SK-N-SH (cell line): ENCODE results near the gene SFI1. TPM values are rescaled to one million over a fixed set of nuclear protein-coding genes. Genes with fewer than 3 reads are reported as not detected.

Experiments
- CTCF ChIA-PET: fragments of 300-600, 350-600 bp; formaldehyde crosslinking; extraction: SDS; loops from one replicate; lab custom pipeline; 2021; lab: Yijun Ruan, JAX
- POLR2A ChIA-PET: fragments of 350-600 bp; sonication (Branson Sonifier 250); formaldehyde crosslinking; extraction: SDS; loops from one replicate; lab custom pipeline; 2020; ENCODE audit warnings: antibody characterized with exemption, inconsistent platforms; lab: Yijun Ruan, JAX
- DNase-seq: peaks from one replicate; pipeline ENCODE4 v3.0.0; 2012
- H2AFZ ChIP-seq: fragments of 200-600 bp; sonication (generic); 2 replicates; pipeline ENCODE4 v1.8.1; 2016; ENCODE audit warnings: antibody characterized with exemption, mild to moderate bottlenecking, low read depth
- H3F3A ChIP-seq: fragments of 200-600 bp; sonication (generic); replicated peaks from 2 replicates; pipeline ENCODE3; 2016; ENCODE audit warnings: antibody characterized with exemption, mild to moderate bottlenecking; ENCODE audit not compliant: insufficient read depth
- H3K27ac ChIP-seq, 2 experiments: fragments of 200-500 bp in 1 of 2; fragments of 200-600 bp in 1 of 2; sonication (Bioruptor generic) in 1 of 2; sonication (generic), shearing (Covaris generic) in 1 of 2; 2 replicates each; pipeline versions ENCODE4 v1.5.1 to v1.6.1; 2014 to 2016; ENCODE audit warnings: low read depth in 2 of 2, inconsistent platforms in 1 of 2, low read length in 1 of 2, mild to moderate bottlenecking in 1 of 2, mixed read lengths in 1 of 2
- H3K27me3 ChIP-seq: fragments of 200-600 bp; sonication (generic), shearing (Covaris generic); 2 replicates; pipeline ENCODE4 v1.6.1; 2016; ENCODE audit warnings: mixed run types; ENCODE audit not compliant: insufficient read depth
- H3K36me3 ChIP-seq, 2 experiments: fragments of 200-500 bp in 1 of 2; fragments of 200-600 bp in 1 of 2; sonication (Bioruptor generic) in 1 of 2; sonication (generic) in 1 of 2; replicated peaks in 1 of 2; 2 replicates each; pipeline versions ENCODE3 to v1.5.1; 2014 to 2016; ENCODE audit warnings: low read length in 1 of 2, mild to moderate bottlenecking in 1 of 2; ENCODE audit not compliant: insufficient read depth in 2 of 2, control insufficient read depth in 1 of 2
- H3K4me1 ChIP-seq, 2 experiments: fragments of 200-500 bp in 1 of 2; fragments of 200-600 bp in 1 of 2; sonication (Bioruptor generic) in 1 of 2; sonication (generic), shearing (Covaris generic) in 1 of 2; 2 replicates each; pipeline versions ENCODE4 v1.5.1 to v1.6.1; 2014 to 2016; ENCODE audit warnings: low read depth in 1 of 2, low read length in 1 of 2, mixed run types in 1 of 2; ENCODE audit not compliant: insufficient read depth in 2 of 2, control insufficient read depth in 1 of 2
- H3K4me2 ChIP-seq: fragments of 200-600 bp; sonication (generic), shearing (Covaris generic); 2 replicates; pipeline ENCODE4 v1.6.1; 2017; ENCODE audit warnings: mixed run types
- H3K4me3 ChIP-seq, 2 experiments: fragments of 200-500 bp in 1 of 2; fragments of 200-600 bp in 1 of 2; sonication (Bioruptor generic) in 1 of 2; sonication (generic), shearing (Covaris generic) in 1 of 2; 2 replicates each; pipeline versions ENCODE4 v1.5.1 to v1.8.1; 2014 to 2016; ENCODE audit warnings: low read depth in 2 of 2, inconsistent platforms in 1 of 2, low read length in 1 of 2, mild to moderate bottlenecking in 1 of 2, mixed read lengths in 1 of 2, moderate library complexity in 1 of 2
- H3K79me2 ChIP-seq: fragments of 200-600 bp; sonication (generic); 2 replicates; pipeline ENCODE4 v1.8.1; 2017; ENCODE audit warnings: mild to moderate bottlenecking; ENCODE audit not compliant: insufficient read depth
- H3K9ac ChIP-seq: fragments of 200-600 bp; sonication (generic); 2 replicates; pipeline ENCODE4 v1.6.1; 2017; ENCODE audit warnings: mixed run types
- H3K9me2 ChIP-seq: fragments of 200-600 bp; sonication (generic); 2 replicates; pipeline ENCODE4 v1.6.1; 2017; ENCODE audit warnings: mixed run types
- H3K9me3 ChIP-seq: fragments of 200-600 bp; sonication (generic); 2 replicates; pipeline ENCODE4 v1.6.1; 2017; ENCODE audit warnings: mixed run types, mild to moderate bottlenecking, moderate library complexity
- H4K20me1 ChIP-seq: fragments of 200-600 bp; sonication (generic); 2 replicates; pipeline ENCODE4 v1.6.1; 2017; ENCODE audit warnings: mild to moderate bottlenecking, mixed run types; ENCODE audit not compliant: insufficient read depth
- CHD2 ChIP-seq: fragments of 150-350 bp; IDR thresholded peaks from 2 replicates; pipeline ENCODE4 v1.6.1; 2018; ENCODE audit warnings: low read length; ENCODE audit not compliant: partially characterized antibody
- CTCF ChIP-seq: fragments of 200-600 bp; sonication (generic); IDR thresholded peaks from 2 replicates; pipeline ENCODE4 v1.6.1; 2017; ENCODE audit warnings: antibody characterized with exemption, mild to moderate bottlenecking, moderate library complexity
- ELF1 ChIP-seq: IDR thresholded peaks from 2 replicates; pipeline ENCODE4 v1.4.0; 2012
- FOSL2 ChIP-seq: IDR thresholded peaks from 2 replicates; pipeline ENCODE4 v1.4.0; 2012; ENCODE audit warnings: low read depth, mild to moderate bottlenecking, moderate library complexity, borderline replicate concordance
- FOXM1 ChIP-seq: IDR thresholded peaks from 2 replicates; pipeline ENCODE4 v1.4.0; 2012; ENCODE audit warnings: low read depth, mild to moderate bottlenecking
- GABPA ChIP-seq: IDR thresholded peaks from 2 replicates; pipeline ENCODE4 v1.4.0; 2012; ENCODE audit warnings: low read depth, mild to moderate bottlenecking
- IRF3 ChIP-seq: fragments of 150-350 bp; IDR thresholded peaks from 2 replicates; pipeline ENCODE4 v1.6.1; 2016; ENCODE audit warnings: mild to moderate bottlenecking, low read depth, low read length
- JUND ChIP-seq: IDR thresholded peaks from 2 replicates; pipeline ENCODE4 v1.4.0; 2012
- MAX ChIP-seq: IDR thresholded peaks from 2 replicates; pipeline ENCODE4 v1.4.0; 2012; ENCODE audit warnings: low read depth
- NRF1 ChIP-seq: IDR thresholded peaks from 2 replicates; pipeline ENCODE4 v1.6.1; 2012; ENCODE audit warnings: low read depth, mild to moderate bottlenecking, low read length
- PBX3 ChIP-seq: IDR thresholded peaks from 2 replicates; pipeline ENCODE4; 2012
- RCOR1 ChIP-seq: fragments of 150-350 bp; IDR thresholded peaks from 2 replicates; pipeline ENCODE4 v1.6.1; 2017; ENCODE audit warnings: antibody characterized with exemption, low read length
- REST ChIP-seq: IDR thresholded peaks from 2 replicates; pipeline ENCODE4 v1.6.1; 2012; ENCODE audit warnings: mild to moderate bottlenecking, low read depth, low read length, moderate library complexity
- RXRA ChIP-seq: IDR thresholded peaks from 2 replicates; pipeline ENCODE4 v1.4.0; 2012; ENCODE audit warnings: low read depth, mild to moderate bottlenecking, borderline replicate concordance
- SIN3A ChIP-seq: IDR thresholded peaks from 2 replicates; pipeline ENCODE4 v1.6.1; 2012; ENCODE audit warnings: low read depth, mild to moderate bottlenecking, low read length, moderate library complexity, borderline replicate concordance
- TCF12 ChIP-seq: IDR thresholded peaks from 2 replicates; pipeline ENCODE4 v1.4.0; 2012
- TEAD4 ChIP-seq: IDR thresholded peaks from 2 replicates; pipeline ENCODE4 v1.4.0; 2012; ENCODE audit warnings: mild to moderate bottlenecking, borderline replicate concordance; ENCODE audit not compliant: insufficient read depth
- USF1 ChIP-seq: IDR thresholded peaks from 2 replicates; pipeline ENCODE4 v1.4.0; 2012; ENCODE audit warnings: low read depth, borderline replicate concordance
- USF2 ChIP-seq: fragments of 150-350 bp; IDR thresholded peaks from 2 replicates; pipeline ENCODE4 v1.6.1; 2017; ENCODE audit warnings: antibody characterized with exemption, low read length, low read depth, borderline replicate concordance
- ZBTB33 ChIP-seq: IDR thresholded peaks from 2 replicates; pipeline ENCODE4 v1.4.0; 2012; ENCODE audit warnings: low read depth, borderline replicate concordance
- WGBS: methylation state at CpG from one replicate; pipeline ENCODE4 v1.1.6; 2017; ENCODE audit warnings: low lambda C conversion rate; 5-methylcytosine and 5-hydroxymethylcytosine counted together
- polyA plus RNA-seq, 3 experiments: library from polyadenylated mRNA; depleted of rRNA; stranded (reverse); fragments of >200 nt; gene quantifications; 2 replicates each; pipeline ENCODE4 v1.2.3, GENCODE V29; 2012

Gene SFI1
- polyA plus RNA-seq, 1 of the 3 experiments (the other 2 are of a cell fraction): 24.7 TPM

GRCh38 chr22:31461699-31462098, 34.6 kb upstream of the SFI1 start:
- no peak for DNase-seq
- Histone ChIP-seq H3F3A (no peaks in the 10 kb centered on the region), H3K4me3 (no peak overlapping the region), H2AFZ (no peak overlapping the region), H3K79me2 (peaks cover 27% of the 10 kb centered on the region), H3K4me2 (no peak overlapping the region), H3K27me3 (no peaks in the 10 kb centered on the region), H3K9me3 (no peaks in the 10 kb centered on the region), H3K36me3 (peaks cover 58 to 70% of the 10 kb centered on the region in 2 experiments), H3K4me1 (no peaks in the 10 kb centered on the region), H4K20me1 (peaks cover 4% of the 10 kb centered on the region; the same call in 1 of the 2 replicates), H3K9ac (no peak overlapping the region), H3K27ac (no peak overlapping the region), H3K9me2 (no peaks in the 10 kb centered on the region)
- WGBS: 94% methylated on average over 3 of the region's 3 CpGs
- no peak for TF ChIP-seq FOSL2
- TF ChIP-seq CHD2: no peak
- no peak for TF ChIP-seq USF2
- no peak for TF ChIP-seq SIN3A
- no peak for TF ChIP-seq REST
- no peak for TF ChIP-seq MAX
- TF ChIP-seq PBX3: no peak
- TF ChIP-seq ZBTB33: no peak
- TF ChIP-seq ELF1: no peak
- TF ChIP-seq JUND: no peak
- TF ChIP-seq NRF1: no peak
- TF ChIP-seq GABPA: no peak
- no peak for TF ChIP-seq IRF3
- no peak for TF ChIP-seq FOXM1
- no peak for TF ChIP-seq RXRA
- no peak for TF ChIP-seq TCF12
- no peak for TF ChIP-seq TEAD4
- TF ChIP-seq RCOR1: no peak
- TF ChIP-seq USF1: no peak
- no peak for TF ChIP-seq CTCF
- ChIA-PET POLR2A (no interaction called here), CTCF (no interaction called here)
